ENCODE measurements around the gene LRPAP1.

The LRPAP1 gene

DNA sequence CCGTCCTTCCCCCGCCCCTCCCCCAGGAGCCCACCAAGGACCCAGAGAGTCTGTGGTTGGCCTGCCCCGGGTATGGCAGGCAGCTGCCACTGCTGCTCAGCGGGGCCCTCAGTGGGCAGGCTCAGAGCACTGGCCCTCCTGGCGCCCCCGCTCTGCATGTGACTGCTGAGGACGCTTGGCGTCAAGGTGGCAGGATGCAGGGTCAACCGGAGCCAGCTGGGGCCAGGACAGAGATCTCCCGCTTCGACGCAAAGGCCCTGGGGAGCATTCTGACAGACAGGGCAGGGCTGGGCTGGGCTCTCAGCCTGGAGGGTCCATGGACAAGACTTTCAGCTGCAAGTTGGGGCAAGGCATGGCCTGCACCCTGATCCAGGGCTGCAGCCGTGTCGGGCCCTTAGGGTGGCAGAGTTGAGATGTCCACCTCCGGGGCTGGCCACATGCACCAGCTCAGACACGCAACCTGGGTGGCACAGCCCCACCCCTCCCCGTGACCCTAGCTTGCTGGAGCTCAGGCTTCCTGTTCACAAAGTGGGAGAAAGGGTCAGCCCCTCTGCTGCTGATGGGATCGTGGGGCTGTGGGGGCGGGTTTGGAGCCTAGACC lies 30.3 kb downstream of the LRPAP1 start:
- no peak for ATAC-seq (ENCODE audit: low read depth)
- peaks cover 10% of the 10 kb centered on the region; the same call in 1 of the 2 replicates for H3K36me3 ChIP-seq (ENCODE audit: low read depth)
- TF ChIP-seq CTCF (IDR thresholded peaks at IDR 0.05; ENCODE audit: poor library complexity, severe bottlenecking), result no peak

DNA sequence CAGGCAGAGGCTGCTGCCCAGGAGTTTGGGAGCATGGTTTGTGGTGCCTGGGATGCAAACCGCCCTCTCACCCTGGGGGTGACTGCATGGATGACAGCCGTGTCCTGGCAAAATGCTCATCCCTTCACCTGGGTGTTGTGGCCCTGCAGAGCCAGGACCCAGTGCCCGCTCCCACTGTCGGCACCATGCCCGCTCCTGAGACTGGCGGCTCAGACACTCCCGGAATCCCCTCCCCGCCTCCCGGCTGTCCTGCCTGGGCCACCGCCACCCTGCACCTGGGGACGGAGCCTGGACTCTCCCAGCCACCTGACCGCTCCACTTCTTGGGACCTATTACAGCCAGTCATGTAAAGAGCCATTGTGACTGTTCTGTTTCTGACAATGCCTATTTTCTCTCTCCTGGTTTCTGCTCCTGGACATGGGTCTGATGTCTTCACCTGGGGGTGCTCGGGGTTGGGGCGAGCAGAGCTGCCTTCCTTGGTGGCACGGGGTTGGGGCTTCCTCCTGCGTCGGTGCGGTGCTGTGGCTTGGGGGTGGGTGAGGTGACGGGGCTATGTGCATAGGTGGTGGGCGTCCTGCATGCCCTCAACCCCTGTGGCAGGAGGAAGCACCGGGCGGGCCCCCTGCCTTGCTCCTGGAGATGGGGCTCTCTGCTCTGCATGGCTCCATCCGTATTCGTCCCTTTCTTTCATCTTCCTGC lies 30.9 kb downstream of the LRPAP1 start:
- no peak for DNase-seq (ENCODE audit: low spot score)
- no peaks in the 10 kb centered on the region for H3K27me3 ChIP-seq (ENCODE audit: insufficient read depth, poor library complexity, severe bottlenecking)
- H3K4me1 ChIP-seq (ENCODE audit: insufficient read depth, poor library complexity, severe bottlenecking), result no peaks in the 10 kb centered on the region
- H3K27ac ChIP-seq (ENCODE audit: poor library complexity, severe bottlenecking), result no peak overlapping the region
- ATAC-seq (ENCODE audit: low read depth), result no peak
- no peaks in the 10 kb centered on the region for H3K9me3 ChIP-seq (ENCODE audit: severe bottlenecking)
- H3K36me3 ChIP-seq (ENCODE audit: low read depth), result peaks cover 10% of the 10 kb centered on the region; the same call in 1 of the 2 replicates
- H3K4me3 ChIP-seq (ENCODE audit: severe bottlenecking), result no peak overlapping the region
- no peak for TF ChIP-seq CTCF (IDR thresholded peaks at IDR 0.05; ENCODE audit: poor library complexity, severe bottlenecking)

More for the DNA sequence above, 30.3 kb downstream of the LRPAP1 start:
- Histone ChIP-seq H3K4me1 (ENCODE audit: insufficient read depth, poor library complexity, severe bottlenecking) (no peaks in the 10 kb centered on the region), H3K27me3 (ENCODE audit: insufficient read depth, poor library complexity, severe bottlenecking) (no peaks in the 10 kb centered on the region), H3K4me3 (ENCODE audit: severe bottlenecking) (no peak overlapping the region), H3K9me3 (ENCODE audit: severe bottlenecking) (no peaks in the 10 kb centered on the region), H3K27ac (ENCODE audit: poor library complexity, severe bottlenecking) (no peak overlapping the region)
- no peak for DNase-seq (ENCODE audit: low spot score)

GRCh38 chr4:3500634-3501101 lies 31.6 kb downstream of the LRPAP1 start:
- no peaks in the 10 kb centered on the region for H3K27me3 ChIP-seq (ENCODE audit: insufficient read depth, poor library complexity, severe bottlenecking)

DNA sequence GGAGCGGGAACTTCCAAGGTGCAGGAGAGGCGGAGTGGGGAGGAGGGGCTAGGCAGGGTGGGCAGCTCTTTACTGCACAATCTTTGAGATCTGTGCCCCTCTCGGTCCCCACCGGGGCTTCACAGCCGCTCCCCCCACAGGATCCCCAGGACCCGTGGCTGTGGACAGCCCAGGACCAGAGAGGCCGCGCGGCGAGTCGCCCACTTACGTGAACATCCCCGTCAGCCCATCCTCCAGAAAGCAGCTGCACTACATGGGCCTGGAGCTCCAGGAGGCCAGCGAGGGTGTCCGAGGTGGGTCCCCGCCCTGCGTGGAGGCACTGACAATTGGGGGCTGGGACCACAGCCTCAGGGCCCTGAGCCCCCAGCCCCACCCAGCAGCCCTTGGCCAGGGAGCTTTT lies 32.1 kb downstream of the LRPAP1 start:
- DNase-seq (ENCODE audit: low spot score) (no peak), ATAC-seq (ENCODE audit: low read depth) (no peak)
- TF ChIP-seq CTCF (IDR thresholded peaks at IDR 0.05; ENCODE audit: poor library complexity, severe bottlenecking), result no peak
- Histone ChIP-seq H3K27me3 (ENCODE audit: insufficient read depth, poor library complexity, severe bottlenecking) (no peaks in the 10 kb centered on the region), H3K4me3 (ENCODE audit: severe bottlenecking) (no peak overlapping the region), H3K4me1 (ENCODE audit: insufficient read depth, poor library complexity, severe bottlenecking) (no peaks in the 10 kb centered on the region), H3K27ac (ENCODE audit: poor library complexity, severe bottlenecking) (no peak overlapping the region), H3K36me3 (ENCODE audit: low read depth) (peaks cover 6% of the 10 kb centered on the region; the same call in 1 of the 2 replicates), H3K9me3 (ENCODE audit: severe bottlenecking) (no peaks in the 10 kb centered on the region)

More at GRCh38 chr4:3500634-3501101, 31.6 kb downstream of the LRPAP1 start:
- ATAC-seq (ENCODE audit: low read depth) (no peak), DNase-seq (ENCODE audit: low spot score) (no peak)
- no peak overlapping the region for H3K4me3 ChIP-seq (ENCODE audit: severe bottlenecking)
- TF ChIP-seq CTCF (IDR thresholded peaks at IDR 0.05; ENCODE audit: poor library complexity, severe bottlenecking), result no peak
- H3K4me1 ChIP-seq (ENCODE audit: insufficient read depth, poor library complexity, severe bottlenecking), result no peaks in the 10 kb centered on the region
- no peak overlapping the region for H3K27ac ChIP-seq (ENCODE audit: poor library complexity, severe bottlenecking)
- peaks cover 7% of the 10 kb centered on the region; the same call in 1 of the 2 replicates for H3K36me3 ChIP-seq (ENCODE audit: low read depth)
- no peaks in the 10 kb centered on the region for H3K9me3 ChIP-seq (ENCODE audit: severe bottlenecking)

GRCh38 chr4:3499710-3500109 lies 32.5 kb downstream of the LRPAP1 start:
- H3K27ac ChIP-seq (ENCODE audit: poor library complexity, severe bottlenecking), result no peak overlapping the region
- H3K27me3 ChIP-seq (ENCODE audit: insufficient read depth, poor library complexity, severe bottlenecking), result no peaks in the 10 kb centered on the region
- no peaks in the 10 kb centered on the region for H3K4me1 ChIP-seq (ENCODE audit: insufficient read depth, poor library complexity, severe bottlenecking)

More at GRCh38 chr4:3499710-3500109, 32.5 kb downstream of the LRPAP1 start:
- no peak overlapping the region for H3K4me3 ChIP-seq (ENCODE audit: severe bottlenecking)
- ATAC-seq (ENCODE audit: low read depth) (no peak), DNase-seq (ENCODE audit: low spot score) (no peak)
- no peaks in the 10 kb centered on the region for H3K9me3 ChIP-seq (ENCODE audit: severe bottlenecking)
- H3K36me3 ChIP-seq (ENCODE audit: low read depth), result peaks cover 6% of the 10 kb centered on the region; the same call in 1 of the 2 replicates
- no peak for TF ChIP-seq CTCF (IDR thresholded peaks at IDR 0.05; ENCODE audit: poor library complexity, severe bottlenecking)

Measured in RWPE2 (cell line).